CD14-positive monocyte (primary cell): ENCODE data around the gene PIEZO2. TPM values are rescaled to one million over a fixed set of nuclear protein-coding genes. Genes with fewer than 3 reads are reported as not detected.

Experiments used
- DNase-seq, 3 donors: peaks; one replicate each; pipeline ENCODE4 v3.0.0-alpha.2; 2011 to 2022
- H2AFZ ChIP-seq: 2 replicates; pipeline ENCODE4 v1.6.0; 2012; ENCODE audit warnings: mild to moderate bottlenecking, low read depth, low read length, inconsistent platforms; ENCODE audit not compliant: insufficient read depth, poor library complexity, severe bottlenecking
- H3K27ac ChIP-seq, 2 donors: 1 replicate in 1 of 2; 2 replicates in 1 of 2; pipeline ENCODE4 v1.5.1; 2012 to 2013; ENCODE audit warnings: low read length in 2 of 2, control low read depth in 1 of 2, inconsistent platforms in 1 of 2, low read depth in 1 of 2, mild to moderate bottlenecking in 1 of 2
- H3K27me3 ChIP-seq, 2 donors: one replicate each; pipeline versions ENCODE4 v1.6.0 to v1.6.1; 2011 to 2013; ENCODE audit warnings: low read length in 2 of 2; ENCODE audit not compliant: control insufficient read depth in 2 of 2, insufficient read depth in 2 of 2
- H3K36me3 ChIP-seq, 2 donors: replicated peaks in 1 of 2; 1 replicate in 1 of 2; 2 replicates in 1 of 2; pipeline versions ENCODE4 v1.5.1 to v1.6.1; 2012 to 2013; ENCODE audit warnings: low read length in 2 of 2, control low read depth in 1 of 2, inconsistent platforms in 1 of 2, mild to moderate bottlenecking in 1 of 2; ENCODE audit not compliant: insufficient read depth in 2 of 2, control insufficient read depth in 1 of 2
- H3K4me1 ChIP-seq, 2 donors: 1 replicate in 1 of 2; 2 replicates in 1 of 2; pipeline versions ENCODE4 v1.5.1 to v1.6.1; 2012 to 2013; ENCODE audit warnings: low read length in 2 of 2, control low read depth in 1 of 2, inconsistent platforms in 1 of 2, mild to moderate bottlenecking in 1 of 2, moderate library complexity in 1 of 2; ENCODE audit not compliant: insufficient read depth in 2 of 2, control insufficient read depth in 1 of 2
- H3K4me2 ChIP-seq: replicated peaks from 2 replicates; pipeline ENCODE3; 2012; ENCODE audit warnings: low read length, moderate library complexity, mild to moderate bottlenecking; ENCODE audit not compliant: poor library complexity, severe bottlenecking; ENCODE audit errors: extremely low read depth
- H3K4me3 ChIP-seq, 3 experiments: fragments of 200-600 bp in 1 of 3; sonication (generic) in 1 of 3; replicated peaks in 1 of 3; 1 replicate in 2 of 3; 2 replicates in 1 of 3; pipeline ENCODE4 v1.5.1; 2011 to 2013; ENCODE audit warnings: low read length in 3 of 3, mild to moderate bottlenecking in 3 of 3, control low read depth in 2 of 3, low read depth in 2 of 3, inconsistent platforms in 1 of 3, moderate library complexity in 1 of 3
- H3K79me2 ChIP-seq: 2 replicates; pipeline ENCODE4 v1.6.0; 2012; ENCODE audit warnings: mild to moderate bottlenecking, control low read depth, inconsistent platforms, low read length, moderate library complexity; ENCODE audit not compliant: insufficient read depth
- H3K9ac ChIP-seq: 2 replicates; pipeline ENCODE4 v1.6.0; 2017; ENCODE audit warnings: low read length, mild to moderate bottlenecking; ENCODE audit not compliant: insufficient read depth, poor library complexity, severe bottlenecking
- H3K9me3 ChIP-seq, 2 donors: replicated peaks in 1 of 2; 1 replicate in 1 of 2; 2 replicates in 1 of 2; pipeline versions ENCODE4 v1.5.1 to v1.6.1; 2012 to 2013; ENCODE audit warnings: low read length in 2 of 2, control low read depth in 1 of 2; ENCODE audit not compliant: control insufficient read depth in 1 of 2, insufficient read depth in 1 of 2
- H4K20me1 ChIP-seq: 2 replicates; pipeline ENCODE4 v1.6.0; 2012; ENCODE audit warnings: mild to moderate bottlenecking, low read length, control low read depth, moderate library complexity; ENCODE audit not compliant: insufficient read depth
- H3K27ac Mint-ChIP-seq, 7 donors: one replicate each; pipeline ENCODE4 v1.8.0; 2020; ENCODE audit warnings: mild to moderate bottlenecking in 7 of 7, mixed read lengths in 7 of 7, moderate library complexity in 6 of 7, inconsistent platforms in 2 of 7
- H3K27me3 Mint-ChIP-seq, 3 donors: one replicate each; pipeline ENCODE4 v1.8.0; 2021 to 2022; ENCODE audit warnings: low read depth in 3 of 3, mild to moderate bottlenecking in 3 of 3, mixed read lengths in 3 of 3, moderate library complexity in 3 of 3, inconsistent platforms in 1 of 3
- H3K36me3 Mint-ChIP-seq, 2 donors: one replicate each; pipeline ENCODE4 v1.8.0; 2020; ENCODE audit warnings: mixed read lengths in 2 of 2, inconsistent platforms in 1 of 2, mild to moderate bottlenecking in 1 of 2
- H3K4me1 Mint-ChIP-seq: one replicate; pipeline ENCODE4 v1.8.0; 2020; ENCODE audit warnings: mild to moderate bottlenecking, mixed read lengths
- H3K4me3 Mint-ChIP-seq, 2 donors: one replicate each; pipeline ENCODE4 v1.8.0; 2020; ENCODE audit warnings: mild to moderate bottlenecking in 2 of 2, mixed read lengths in 2 of 2, moderate library complexity in 1 of 2
- H3K9me3 Mint-ChIP-seq, 7 donors: one replicate each; pipeline ENCODE4 v1.8.0; 2020 to 2022; ENCODE audit warnings: mixed read lengths in 7 of 7, mild to moderate bottlenecking in 6 of 7, moderate library complexity in 6 of 7, inconsistent platforms in 2 of 7
- WGBS: methylation state at CpG from one replicate; pipeline ENCODE4 v1.1.5; 2013; ENCODE audit warnings: missing lambda C conversion rate; ENCODE audit not compliant: insufficient coverage; 5-methylcytosine and 5-hydroxymethylcytosine counted together
- intact Hi-C, 2 donors: fragments of 100-400 bp; cut with micrococcal nuclease; formaldehyde crosslinking; loops; one replicate each; pipeline versions ENCODE4 v1.15.0 to v1.15.1; 2023
- polyA plus RNA-seq, 3 donors: library from polyadenylated mRNA; depleted of rRNA in 1 of 3; unstranded in 2 of 3; stranded (reverse) in 1 of 3; fragments of 300-500 nt in 2 of 3; fragments of >200 nt in 1 of 3; fragmentation: Illumina TruSeq in 2 of 3; gene quantifications; 1 replicate in 2 of 3; 2 replicates in 1 of 3; pipeline ENCODE4 v1.2.3, GENCODE V29; 2012 to 2021
- TF ChIP-seq, protein P1 (sequence below): fragments of 200-600 bp; IDR thresholded peaks from one replicate; pipeline ENCODE4 v1.8.0; 2022; ENCODE audit warnings: antibody characterized with exemption, mild to moderate bottlenecking

The PIEZO2 gene
- polyA plus RNA-seq, 3 donors, result not detected

DNA sequence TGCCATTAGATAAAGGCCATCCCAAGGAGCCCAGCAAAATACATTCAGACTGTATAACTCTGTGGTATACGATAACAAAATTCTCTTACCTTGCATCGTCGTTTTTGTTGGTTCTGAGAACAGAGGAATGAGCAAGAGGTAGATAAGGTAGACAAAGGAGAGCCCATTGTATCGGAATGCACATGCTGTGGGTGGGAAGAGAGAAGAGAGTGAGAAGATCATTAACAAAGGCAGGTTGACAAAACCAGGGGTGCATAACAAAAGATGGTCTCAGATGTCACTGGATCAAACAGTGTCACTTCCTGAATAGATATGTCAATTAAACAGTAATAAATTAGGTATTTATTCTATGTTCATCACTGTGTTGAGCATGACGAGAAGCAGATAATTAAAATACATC, 83.3 kb downstream of the PIEZO2 start:
- Histone ChIP-seq H3K36me3 (no peaks in the 10 kb centered on the region), H3K9me3 (no peaks in the 10 kb centered on the region), H3K9ac (no peak overlapping the region), H3K27me3 (no peaks in the 10 kb centered on the region), H3K27ac (no peak overlapping the region), H4K20me1 (no peaks in the 10 kb centered on the region), H3K79me2 (no peaks in the 10 kb centered on the region), H3K4me3 (no peak overlapping the region), H3K4me2 (no peak overlapping the region), H3K4me1 (no peaks in the 10 kb centered on the region), H2AFZ (no peak overlapping the region)
- TF ChIP-seq, protein P1, sequence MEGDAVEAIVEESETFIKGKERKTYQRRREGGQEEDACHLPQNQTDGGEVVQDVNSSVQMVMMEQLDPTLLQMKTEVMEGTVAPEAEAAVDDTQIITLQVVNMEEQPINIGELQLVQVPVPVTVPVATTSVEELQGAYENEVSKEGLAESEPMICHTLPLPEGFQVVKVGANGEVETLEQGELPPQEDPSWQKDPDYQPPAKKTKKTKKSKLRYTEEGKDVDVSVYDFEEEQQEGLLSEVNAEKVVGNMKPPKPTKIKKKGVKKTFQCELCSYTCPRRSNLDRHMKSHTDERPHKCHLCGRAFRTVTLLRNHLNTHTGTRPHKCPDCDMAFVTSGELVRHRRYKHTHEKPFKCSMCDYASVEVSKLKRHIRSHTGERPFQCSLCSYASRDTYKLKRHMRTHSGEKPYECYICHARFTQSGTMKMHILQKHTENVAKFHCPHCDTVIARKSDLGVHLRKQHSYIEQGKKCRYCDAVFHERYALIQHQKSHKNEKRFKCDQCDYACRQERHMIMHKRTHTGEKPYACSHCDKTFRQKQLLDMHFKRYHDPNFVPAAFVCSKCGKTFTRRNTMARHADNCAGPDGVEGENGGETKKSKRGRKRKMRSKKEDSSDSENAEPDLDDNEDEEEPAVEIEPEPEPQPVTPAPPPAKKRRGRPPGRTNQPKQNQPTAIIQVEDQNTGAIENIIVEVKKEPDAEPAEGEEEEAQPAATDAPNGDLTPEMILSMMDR, result no peak
- WGBS, result 100% methylated on average over 1 of the region's 5 CpGs
- DNase-seq, result no peak
- Mint-ChIP-seq H3K4me3 (no peak overlapping the region), H3K27ac (no peak overlapping the region), H3K27me3 (peaks cover 0 to 5% (median 2%) of the 10 kb centered on the region in 3 donors), H3K4me1 (no peaks in the 10 kb centered on the region), H3K36me3 (no peaks in the 10 kb centered on the region), H3K9me3 (peaks cover 3 to 9% (median 5%) of the 10 kb centered on the region in 7 donors)
- intact Hi-C loops, result no loop called here

DNA sequence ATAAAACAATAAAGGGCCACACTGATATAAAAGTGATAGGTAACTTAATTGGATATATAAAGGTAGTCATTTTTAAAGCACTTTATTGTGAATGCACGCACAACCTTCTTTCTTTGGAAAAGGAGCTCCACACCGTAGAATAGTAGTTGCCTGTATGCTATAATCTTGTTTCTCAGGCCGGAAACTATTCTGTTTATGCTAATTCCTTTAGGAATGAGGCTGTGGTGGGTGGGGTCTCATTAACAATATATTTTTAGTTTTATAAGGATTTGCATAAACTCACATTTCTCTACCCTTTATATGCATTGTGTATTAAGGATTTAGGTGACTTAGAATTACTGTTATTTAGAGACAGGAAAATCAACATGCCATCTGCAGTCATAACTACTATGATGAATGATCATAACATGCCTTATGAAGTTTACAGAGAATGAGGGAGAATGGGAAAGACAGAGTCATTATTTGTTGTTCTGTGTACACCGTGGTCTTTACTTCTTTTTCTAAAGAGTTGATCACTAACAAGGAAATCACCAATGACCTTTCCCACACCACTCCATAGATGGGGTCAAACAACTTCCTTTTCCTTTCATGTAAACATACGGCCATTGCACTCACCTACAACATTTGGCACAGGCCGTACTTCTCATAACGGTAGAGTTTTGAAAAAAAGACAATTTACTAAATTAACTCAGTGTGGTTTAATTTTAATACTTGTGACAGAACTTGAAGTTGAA, 84.5 kb downstream of the PIEZO2 start:
- Histone ChIP-seq H3K36me3 (no peaks in the 10 kb centered on the region), H3K79me2 (no peaks in the 10 kb centered on the region), H3K4me2 (no peak overlapping the region), H3K27ac (no peak overlapping the region), H3K9me3 (no peaks in the 10 kb centered on the region), H3K4me3 (no peak overlapping the region), H3K9ac (no peak overlapping the region), H3K4me1 (no peaks in the 10 kb centered on the region), H3K27me3 (no peaks in the 10 kb centered on the region), H2AFZ (no peak overlapping the region), H4K20me1 (no peaks in the 10 kb centered on the region)
- WGBS, result no CpG with 5 or more reads among the region's 7 CpGs
- no peak for DNase-seq
- intact Hi-C loops, result no loop called here
- TF ChIP-seq, protein P1, result no peak
- peaks cover 0 to 5% (median 2%) of the 10 kb centered on the region in 3 donors for H3K27me3 Mint-ChIP-seq
- peaks cover 5 to 16% (median 9%) of the 10 kb centered on the region in 7 donors for H3K9me3 Mint-ChIP-seq
- H3K27ac Mint-ChIP-seq, result no peak overlapping the region
- H3K4me3 Mint-ChIP-seq, result no peak overlapping the region
- no peaks in the 10 kb centered on the region for H3K36me3 Mint-ChIP-seq
- no peaks in the 10 kb centered on the region for H3K4me1 Mint-ChIP-seq
